Superior temporal gyrus (tissue), 1 donor: ENCODE measurements around the gene MYF6.

Experiments
- DNase-seq: peaks from one replicate; pipeline ENCODE4 v3.0.0-alpha.2; 2016; ENCODE audit errors: extremely low spot score

The MYF6 gene

DNA sequence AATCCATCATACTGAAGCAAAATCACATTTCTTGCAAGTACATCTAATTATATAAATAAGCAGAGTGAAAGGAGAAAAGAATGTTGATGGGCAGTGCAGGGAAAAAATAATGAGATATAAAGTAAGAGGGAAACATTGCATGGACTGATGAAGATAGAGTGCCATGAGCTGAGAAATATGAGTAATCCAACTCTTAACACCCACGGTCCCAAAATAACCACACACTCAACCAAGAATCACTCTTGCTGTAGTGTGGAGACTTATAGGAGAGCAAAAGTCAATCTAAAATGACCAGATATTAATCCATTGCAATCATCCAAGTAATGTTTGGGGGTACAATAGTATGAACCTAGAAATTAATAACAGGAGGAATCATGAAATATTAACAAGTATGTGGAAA is 49.4 kb downstream of the MYF6 start:
- DNase-seq, result peak; percentile 37
